GM19023 (cell line): ENCODE data around the gene COMMD3.
"Not testable (repeated sequence)": the region's sequence is repeated elsewhere in the genome, so short reads cannot be mapped to it uniquely, and the experiment has no call there.

ENCODE experiments used
- ATAC-seq: cut with Tn5 transposase; IDR thresholded peaks from one replicate; pipeline ENCODE4 v1.9.1; 2021; ENCODE audit warnings: mild to moderate bottlenecking, moderate library complexity; ENCODE audit not compliant: unreplicated experiment

COMMD3 gene

DNA sequence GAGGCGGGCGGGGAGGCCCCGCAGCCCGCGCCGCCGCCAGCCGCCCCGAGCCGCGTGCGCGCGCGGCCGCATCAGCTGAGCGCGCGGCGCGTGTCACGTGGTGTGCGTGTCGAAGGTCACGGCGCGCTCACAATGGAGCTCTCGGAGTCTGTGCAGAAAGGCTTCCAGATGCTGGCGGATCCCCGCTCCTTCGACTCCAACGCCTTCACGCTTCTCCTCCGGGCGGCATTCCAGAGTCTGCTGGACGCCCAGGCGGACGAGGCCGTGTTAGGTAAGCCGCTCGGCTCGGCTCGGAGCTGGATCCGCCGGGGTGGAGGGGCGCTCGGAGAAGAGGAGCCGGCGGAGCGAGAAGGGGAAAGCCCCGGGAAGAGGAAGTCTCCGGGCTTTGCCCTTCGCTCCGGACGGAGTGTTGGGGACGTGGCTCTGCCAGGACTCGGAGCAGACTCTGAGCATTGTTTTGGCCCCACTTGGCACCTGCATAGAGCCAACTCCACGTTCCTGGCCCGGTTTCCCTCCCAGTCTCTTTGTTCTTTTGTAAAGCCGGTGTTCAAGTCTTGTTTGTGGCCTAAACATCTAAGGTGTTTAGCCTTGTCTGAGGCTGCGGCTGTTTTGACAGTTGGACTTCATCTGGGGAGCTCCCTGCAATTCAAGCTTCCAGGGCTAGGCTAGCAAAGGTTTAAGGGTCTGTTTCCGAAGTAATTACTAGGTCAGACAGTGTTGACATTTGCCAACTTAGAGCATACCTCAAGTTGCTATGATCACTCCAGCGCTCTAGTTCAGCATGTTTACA, at the start of gene COMMD3:
Gene COMMD3 (plus strand): TSS at position 103 of the 790 bp plus-strand sequence. CDS start 30 bp downstream, at position 133.
- peak; percentile 70 for ATAC-seq

- no peak for ATAC-seq
Observed at GRCh38 chr10:22268503-22268902, 47.7 kb upstream of the COMMD3 start.

GRCh38 chr10:22271786-22272185, 44.4 kb upstream of the COMMD3 start:
- ATAC-seq, result no peak

- no peak for ATAC-seq
Observed at GRCh38 chr10:22278441-22278782, 37.8 kb upstream of the COMMD3 start.

DNA sequence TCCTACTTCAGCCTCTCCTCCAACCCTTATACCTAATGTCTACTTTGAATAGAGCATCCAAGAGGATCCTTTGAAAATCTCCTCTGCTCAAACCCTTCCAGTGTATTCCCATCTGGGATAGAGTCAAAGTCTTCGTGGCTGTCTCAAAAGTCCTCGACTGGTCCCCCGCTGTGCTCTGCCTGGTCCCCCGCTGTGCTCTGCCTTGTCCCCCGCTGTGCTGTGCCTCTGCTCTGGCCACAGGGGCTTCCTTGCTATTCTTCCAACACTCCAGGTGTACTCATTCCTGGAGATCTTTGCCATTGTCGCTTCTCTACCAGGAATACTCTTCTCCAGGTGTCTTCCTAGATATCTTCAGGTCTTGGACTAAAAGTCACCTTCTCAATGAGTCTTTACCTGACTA, 36.1 kb upstream of the COMMD3 start:
- no peak for ATAC-seq

GRCh38 chr10:22285130-22285529, 31.1 kb upstream of the COMMD3 start:
- no peak for ATAC-seq

- ATAC-seq, result no peak
Observed at GRCh38 chr10:22293747-22294404, 22.3 kb upstream of the COMMD3 start.

- no peak for ATAC-seq
Observed at GRCh38 chr10:22294694-22295093, 21.5 kb upstream of the COMMD3 start.

DNA sequence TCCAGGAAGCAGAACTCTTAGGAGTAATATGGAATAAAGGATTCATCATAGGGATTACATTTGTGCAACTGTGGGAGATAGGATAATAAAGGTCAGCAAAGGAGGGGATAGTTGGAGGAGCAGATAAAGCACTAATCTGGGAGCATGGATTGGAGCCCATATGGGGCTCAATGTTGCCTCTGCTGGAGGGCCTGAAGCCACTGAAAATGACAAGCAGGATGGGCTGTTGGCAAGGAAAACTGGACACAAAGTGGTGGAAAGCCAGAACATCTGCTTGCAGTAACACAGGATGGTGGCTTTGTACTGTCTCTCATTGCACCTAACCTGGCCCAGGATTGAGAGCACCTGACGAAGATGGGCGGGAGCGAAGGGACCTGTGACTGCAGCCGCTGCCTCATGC, 15.0 kb upstream of the COMMD3 start:
- no peak for ATAC-seq

DNA sequence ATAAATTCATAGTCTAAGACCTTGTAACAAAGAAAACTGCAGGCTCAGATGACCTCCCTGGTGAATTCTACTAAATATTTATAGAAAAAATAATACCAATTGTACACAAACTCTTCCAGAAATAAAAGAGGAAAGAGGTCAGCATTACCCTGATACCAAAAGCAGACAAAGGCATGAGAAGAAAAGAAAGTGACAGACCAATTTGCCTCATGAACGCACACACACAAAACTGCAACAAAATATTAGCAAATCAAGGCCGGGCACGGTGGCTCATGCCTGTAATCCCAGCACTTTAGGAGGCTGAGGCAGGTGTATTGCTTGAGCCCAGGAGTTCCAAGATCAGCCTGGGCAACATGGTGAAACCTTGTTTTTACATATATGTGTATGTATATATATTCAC, 12.7 kb upstream of the COMMD3 start:
- ATAC-seq, result no peak

DNA sequence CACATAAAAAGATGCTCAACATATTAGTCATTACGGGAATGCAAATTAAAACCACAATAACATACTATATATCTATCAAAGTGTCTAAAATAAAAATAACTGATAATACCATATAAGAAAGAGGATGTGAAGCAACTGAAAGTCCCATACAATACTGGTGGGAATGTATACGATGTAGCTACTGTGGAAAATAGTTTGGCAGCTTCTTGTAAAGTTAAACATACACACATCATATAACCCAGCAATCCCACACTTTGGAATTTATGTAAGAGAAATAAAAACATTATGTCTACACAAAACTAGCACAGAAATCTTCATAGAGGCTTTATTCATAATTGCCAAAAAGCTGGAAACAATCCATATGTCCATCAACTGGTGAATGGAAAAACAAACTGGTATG, 10.5 kb upstream of the COMMD3 start:
- ATAC-seq, result no peak

GRCh38 chr10:22308390-22308789, 7.8 kb upstream of the COMMD3 start:
- ATAC-seq, result peak; percentile 97

DNA sequence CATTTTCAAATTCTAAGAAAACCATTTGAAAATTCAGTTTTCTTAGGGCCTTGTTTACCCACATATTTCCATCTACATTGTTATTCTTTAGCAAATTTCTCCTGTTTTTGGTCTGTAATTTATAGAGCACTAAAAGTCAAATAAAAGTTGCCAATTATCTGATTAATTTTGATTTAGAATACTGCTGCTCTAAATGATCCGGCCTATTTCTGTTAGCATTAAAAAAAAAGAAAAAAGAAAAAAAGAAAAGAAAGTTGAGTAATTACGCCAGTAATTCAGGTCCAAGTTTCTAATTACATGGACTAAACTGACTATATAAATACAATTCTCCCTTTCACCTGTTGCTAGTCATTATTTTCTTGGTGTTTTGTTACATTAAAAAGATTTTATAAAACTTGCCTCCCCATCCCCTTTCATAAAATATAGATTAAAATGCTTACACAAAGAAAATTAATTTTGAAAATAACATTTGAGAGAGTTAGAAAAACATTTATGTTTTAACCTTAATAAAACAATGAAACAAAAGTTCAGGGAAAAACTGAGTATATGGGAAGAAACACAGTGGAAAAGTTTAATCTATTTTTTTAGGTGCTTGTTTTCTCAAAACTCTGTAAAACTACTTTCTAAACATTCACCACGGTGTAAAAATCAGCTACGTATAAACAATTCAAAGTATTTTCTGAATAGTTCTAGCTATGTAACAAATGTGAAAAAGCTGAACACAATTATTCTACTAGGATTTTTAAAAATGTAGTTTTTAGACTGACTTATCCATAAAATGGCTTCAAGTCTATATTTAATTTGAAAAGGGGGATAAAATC, 6.8 kb upstream of the COMMD3 start:
- no peak for ATAC-seq

DNA sequence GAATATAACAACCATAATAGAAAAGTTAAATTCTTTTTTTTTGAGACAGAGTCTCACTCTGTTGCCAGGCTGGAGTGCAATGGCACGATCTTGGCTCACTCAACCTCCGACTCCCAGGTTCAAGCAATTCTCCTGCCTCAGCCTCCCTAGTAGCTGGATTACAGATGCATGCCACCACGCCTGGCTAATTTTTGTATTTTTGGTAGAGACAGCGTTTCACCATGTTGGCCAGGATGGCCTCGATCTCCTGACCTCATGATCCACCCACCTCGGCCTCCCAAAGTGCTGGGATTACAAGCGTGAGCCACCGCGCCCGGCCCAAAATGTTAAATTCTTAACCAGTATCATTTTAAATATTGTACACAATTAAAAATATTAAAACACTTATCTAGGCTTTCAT, 6.2 kb upstream of the COMMD3 start:
- not testable (repeated sequence) for ATAC-seq

DNA sequence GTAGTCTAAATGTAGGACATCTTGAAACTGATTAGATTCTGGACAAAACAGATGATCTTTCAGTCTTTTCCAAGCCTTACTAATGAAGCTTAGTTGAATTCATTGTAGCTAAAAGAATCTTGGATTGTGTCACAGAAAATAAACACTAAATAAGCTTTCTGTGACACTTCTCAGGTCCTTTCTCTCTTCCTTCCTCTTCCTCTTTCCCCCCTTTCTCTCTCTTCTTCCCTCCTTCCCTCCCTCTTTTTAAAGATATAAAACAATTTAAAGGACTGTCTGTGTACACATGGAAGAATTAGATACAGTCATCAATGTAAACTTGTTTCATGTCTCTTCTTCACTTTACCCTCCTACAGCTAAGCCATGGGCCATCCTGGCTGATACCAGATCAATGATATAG, 5.3 kb upstream of the COMMD3 start:
- ATAC-seq, result no peak

GRCh38 chr10:22314852-22315251, 1.3 kb upstream of the COMMD3 start:
- ATAC-seq, result no peak

- peak; percentile 28 for ATAC-seq
Observed at GRCh38 chr10:22315455-22316285, 518 bp upstream of the COMMD3 start.

DNA sequence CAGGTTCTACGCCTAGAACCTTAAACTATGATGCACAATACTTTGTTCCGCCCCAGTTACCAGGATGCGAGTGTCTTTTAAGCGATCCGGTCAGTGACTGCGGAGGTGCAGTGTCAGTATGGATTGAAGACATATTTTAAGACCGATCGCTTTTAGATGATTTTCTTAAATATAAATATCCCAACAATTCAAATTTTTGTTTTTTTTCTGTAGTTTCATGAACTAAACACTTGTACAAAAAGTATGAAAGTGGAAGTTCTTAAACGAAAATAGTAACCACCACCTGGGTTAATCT, 835 bp downstream of the COMMD3 start:
- ATAC-seq, result peak; percentile 26

GRCh38 chr10:22317771-22318565, 1.8 kb downstream of the COMMD3 start:
- no peak for ATAC-seq

DNA sequence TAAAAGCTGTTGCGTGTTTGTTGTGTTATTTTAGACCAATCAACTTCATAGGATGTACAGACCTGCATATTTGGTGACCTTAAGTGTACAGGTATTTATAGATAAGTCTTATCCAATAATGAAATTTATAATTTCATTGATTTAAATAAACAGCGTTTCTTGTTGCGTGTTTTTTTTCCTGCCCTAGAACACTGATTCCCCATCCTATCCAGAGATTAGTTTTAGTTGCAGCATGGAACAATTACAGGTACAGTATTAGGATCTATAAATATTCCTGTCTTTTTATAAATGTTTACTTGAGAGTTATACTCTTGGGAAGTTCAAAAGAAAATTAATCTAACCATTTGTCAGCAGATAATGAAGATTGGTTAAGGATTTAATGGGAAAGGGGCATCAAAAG, 2.6 kb downstream of the COMMD3 start:
- no peak for ATAC-seq
